HG03280 (cell line): ENCODE measurements around the gene CEBPG.

Experiments
- ATAC-seq: cut with Tn5 transposase; IDR thresholded peaks from one replicate; pipeline ENCODE4 v1.9.1; 2021; ENCODE audit warnings: mild to moderate bottlenecking, moderate library complexity; ENCODE audit not compliant: unreplicated experiment

The CEBPG gene

GRCh38 chr19:33379151-33379829, 5.8 kb downstream of the CEBPG start:
- ATAC-seq, result no peak

GRCh38 chr19:33381101-33381500, 7.6 kb downstream of the CEBPG start:
- ATAC-seq, result no peak

- no peak for ATAC-seq
Observed at GRCh38 chr19:33382006-33382405, 8.5 kb downstream of the CEBPG start.

GRCh38 chr19:33382982-33383381, 9.5 kb downstream of the CEBPG start:
- no peak for ATAC-seq

GRCh38 chr19:33383720-33384292, 10.3 kb downstream of the CEBPG start:
- no peak for ATAC-seq

GRCh38 chr19:33384983-33385382, 11.5 kb downstream of the CEBPG start:
- ATAC-seq, result no peak

GRCh38 chr19:33385956-33386355, 12.4 kb downstream of the CEBPG start:
- no peak for ATAC-seq

GRCh38 chr19:33386361-33386858, 12.9 kb downstream of the CEBPG start:
- ATAC-seq, result no peak

GRCh38 chr19:33387351-33388230, 14.1 kb downstream of the CEBPG start:
- no peak for ATAC-seq

- no peak for ATAC-seq
Observed at GRCh38 chr19:33388231-33388724, 14.8 kb downstream of the CEBPG start.

- no peak for ATAC-seq
Observed at GRCh38 chr19:33388725-33389420, 15.4 kb downstream of the CEBPG start.

- no peak for ATAC-seq
Observed at GRCh38 chr19:33389421-33390100, 16.1 kb downstream of the CEBPG start.

GRCh38 chr19:33390101-33390907, 16.8 kb downstream of the CEBPG start:
- ATAC-seq, result no peak

- ATAC-seq, result no peak
Observed at GRCh38 chr19:33390908-33391630, 17.6 kb downstream of the CEBPG start.

- no peak for ATAC-seq
Observed at GRCh38 chr19:33391631-33392249, 18.2 kb downstream of the CEBPG start.

- ATAC-seq, result no peak
Observed at GRCh38 chr19:33392341-33393285, 19.1 kb downstream of the CEBPG start.

GRCh38 chr19:33393286-33394005, 19.9 kb downstream of the CEBPG start:
- ATAC-seq, result no peak
